H1 (cell line): ENCODE data around the gene PLA2R1. TPM values are rescaled to one million over a fixed set of nuclear protein-coding genes. Genes with fewer than 3 reads are reported as not detected.

ENCODE experiments used
- CTCF ChIA-PET: fragments of 300-600 bp; sonication (Branson Sonifier 250); formaldehyde crosslinking; loops from one replicate; lab custom pipeline; 2021; ENCODE audit not compliant: partially characterized antibody; lab: Charles Lee
- POLR2A ChIA-PET: fragments of 300-600 bp; sonication (Branson Sonifier 250); formaldehyde crosslinking; loops from one replicate; lab custom pipeline; 2021; ENCODE audit warnings: inconsistent platforms; ENCODE audit not compliant: partially characterized antibody; lab: Charles Lee
- DNase-seq, 2 experiments: peaks; one replicate each; pipeline versions ENCODE4 v3.0.0 to v3.0.0-alpha.2; 2010 to 2022; ENCODE audit warnings: low spot score in 2 of 2, low read depth in 1 of 2, mixed read lengths in 1 of 2
- FAIRE-seq: peaks from 2 replicates; lab custom pipeline; 2011; peaks lifted over from hg19 to GRCh38; lab: Jason Lieb, UNC
- H2AFZ ChIP-seq: 2 replicates; pipeline ENCODE4 v1.8.1; 2012; ENCODE audit warnings: low read length, inconsistent platforms
- H2AK5ac ChIP-seq: 2 replicates; pipeline ENCODE4 v1.6.1; 2013; ENCODE audit warnings: low read depth, low read length
- H2BK120ac ChIP-seq: replicated peaks from 2 replicates; pipeline ENCODE3; 2013; ENCODE audit warnings: low read depth, low read length, inconsistent platforms
- H2BK12ac ChIP-seq: 2 replicates; pipeline ENCODE4 v1.6.1; 2013; ENCODE audit warnings: low read depth, low read length
- H2BK15ac ChIP-seq: 2 replicates; pipeline ENCODE4 v1.6.1; 2013; ENCODE audit warnings: low read length
- H2BK20ac ChIP-seq: 2 replicates; pipeline ENCODE4 v1.6.1; 2013; ENCODE audit warnings: low read length
- H2BK5ac ChIP-seq: 2 replicates; pipeline ENCODE4 v1.6.1; 2013; ENCODE audit warnings: low read depth, low read length
- H3K14ac ChIP-seq: 2 replicates; pipeline ENCODE4 v1.6.1; 2013; ENCODE audit warnings: inconsistent platforms; ENCODE audit not compliant: insufficient read length
- H3K18ac ChIP-seq: 2 replicates; pipeline ENCODE4 v1.6.1; 2013; ENCODE audit warnings: low read length; ENCODE audit errors: extremely low read depth
- H3K23ac ChIP-seq: 2 replicates; pipeline ENCODE4 v1.6.1; 2013; ENCODE audit warnings: inconsistent platforms; ENCODE audit not compliant: insufficient read length
- H3K23me2 ChIP-seq: 2 replicates; pipeline ENCODE4 v1.6.1; 2013; ENCODE audit warnings: low read depth, low read length
- H3K27ac ChIP-seq: 2 replicates; pipeline ENCODE4 v1.6.1; 2011; ENCODE audit warnings: low read depth, low read length, inconsistent platforms
- H3K27me3 ChIP-seq, 4 experiments: replicated peaks in 1 of 4; 1 replicate in 1 of 4; 2 replicates in 3 of 4; pipeline versions ENCODE4 v1.6.1 to v1.8.1; 2011 to 2013; ENCODE audit warnings: low read length in 3 of 4, mild to moderate bottlenecking in 3 of 4, inconsistent platforms in 2 of 4, mixed read lengths in 2 of 4, moderate library complexity in 1 of 4; ENCODE audit not compliant: control insufficient read depth in 3 of 4, insufficient read depth in 3 of 4; ENCODE audit errors: extremely low read depth in 1 of 4
- H3K36me3 ChIP-seq, 4 experiments: 2 replicates each; pipeline versions ENCODE4 v1.6.1 to v1.8.1; 2011 to 2013; ENCODE audit warnings: mild to moderate bottlenecking in 4 of 4, low read length in 3 of 4, moderate library complexity in 2 of 4, control low read depth in 1 of 4, inconsistent platforms in 1 of 4; ENCODE audit not compliant: insufficient read depth in 4 of 4, control insufficient read depth in 2 of 4
- H3K4ac ChIP-seq: replicated peaks from 2 replicates; pipeline ENCODE3; 2013; ENCODE audit warnings: low read length, low read depth, mixed read lengths, inconsistent platforms; ENCODE audit not compliant: insufficient read length
- H3K4me1 ChIP-seq, 4 experiments: replicated peaks in 1 of 4; 1 replicate in 1 of 4; 2 replicates in 3 of 4; pipeline versions ENCODE4 v1.6.1 to v1.8.1; 2011 to 2013; ENCODE audit warnings: low read length in 3 of 4, inconsistent platforms in 2 of 4, mixed read lengths in 1 of 4; ENCODE audit not compliant: insufficient read depth in 4 of 4, control insufficient read depth in 3 of 4
- H3K4me2 ChIP-seq, 2 experiments: 2 replicates each; pipeline versions ENCODE4 v1.6.1 to v1.8.1; 2011 to 2013; ENCODE audit warnings: low read depth in 2 of 2, low read length in 2 of 2, control low read depth in 1 of 2, inconsistent platforms in 1 of 2, mild to moderate bottlenecking in 1 of 2; ENCODE audit not compliant: insufficient read depth in 1 of 2
- H3K4me3 ChIP-seq, 4 experiments: fragments of 200-600, 300-600 bp in 1 of 4; sonication (generic), shearing (Covaris generic), sonication (Bioruptor Twin) in 1 of 4; 2 replicates each; pipeline versions ENCODE4 v1.5.1 to v1.8.1; 2011 to 2016; ENCODE audit warnings: low read length in 4 of 4, low read depth in 3 of 4, control low read depth in 2 of 4, inconsistent platforms in 2 of 4, mild to moderate bottlenecking in 2 of 4, mixed read lengths in 1 of 4, moderate library complexity in 1 of 4; ENCODE audit not compliant: insufficient read depth in 2 of 4; ENCODE audit errors: extremely low read depth in 1 of 4
- H3K56ac ChIP-seq: replicated peaks from 2 replicates; pipeline ENCODE3; 2013; ENCODE audit warnings: low read depth, mild to moderate bottlenecking, mixed read lengths, low read length, inconsistent platforms; ENCODE audit not compliant: insufficient read length
- H3K79me1 ChIP-seq: 2 replicates; pipeline ENCODE4 v1.6.1; 2013; ENCODE audit warnings: low read depth, low read length, control low read depth
- H3K79me2 ChIP-seq, 2 experiments: 2 replicates each; pipeline versions ENCODE4 v1.6.1 to v1.8.1; 2012 to 2013; ENCODE audit warnings: low read length in 2 of 2, mild to moderate bottlenecking in 2 of 2, inconsistent platforms in 1 of 2; ENCODE audit not compliant: insufficient read depth in 2 of 2, control insufficient read depth in 1 of 2
- H3K9ac ChIP-seq, 4 experiments: replicated peaks in 1 of 4; 1 replicate in 1 of 4; 2 replicates in 3 of 4; pipeline versions ENCODE4 v1.6.1 to v1.8.1; 2011 to 2013; ENCODE audit warnings: low read depth in 3 of 4, low read length in 3 of 4, control low read depth in 2 of 4, mild to moderate bottlenecking in 2 of 4, moderate library complexity in 2 of 4, inconsistent platforms in 1 of 4; ENCODE audit errors: extremely low read depth in 1 of 4
- H3K9me3 ChIP-seq, 2 experiments: 2 replicates each; pipeline versions ENCODE4 v1.6.1 to v1.8.1; 2012 to 2013; ENCODE audit warnings: mild to moderate bottlenecking in 2 of 2, moderate library complexity in 2 of 2, control low read depth in 1 of 2, inconsistent platforms in 1 of 2, low read depth in 1 of 2, low read length in 1 of 2, mixed read lengths in 1 of 2; ENCODE audit not compliant: insufficient read depth in 2 of 2
- H4K20me1 ChIP-seq, 2 experiments: replicated peaks in 1 of 2; 2 replicates each; pipeline versions ENCODE3 to v1.8.1; 2011 to 2013; ENCODE audit warnings: inconsistent platforms in 2 of 2, low read length in 2 of 2, mild to moderate bottlenecking in 1 of 2; ENCODE audit not compliant: insufficient read depth in 2 of 2, control insufficient read depth in 1 of 2
- H4K5ac ChIP-seq: 2 replicates; pipeline ENCODE4 v1.6.1; 2013; ENCODE audit warnings: low read length, low read depth, mixed read lengths, inconsistent platforms; ENCODE audit not compliant: insufficient read length
- H4K8ac ChIP-seq: 2 replicates; pipeline ENCODE4 v1.8.0; 2013; ENCODE audit warnings: mild to moderate bottlenecking, moderate library complexity, low read length, inconsistent platforms; ENCODE audit not compliant: insufficient read depth; ENCODE audit errors: extremely low read depth
- H4K91ac ChIP-seq: replicated peaks from 2 replicates; pipeline ENCODE3; 2013; ENCODE audit warnings: low read length, mixed read lengths, inconsistent platforms; ENCODE audit not compliant: insufficient read length
- JUN ChIP-seq: IDR thresholded peaks from 2 replicates; pipeline ENCODE4 v1.6.1; 2011; ENCODE audit warnings: low read depth, mild to moderate bottlenecking, improper control_type of control experiment, low read length
- KDM5A ChIP-seq: fragments of 200-600 bp; IDR thresholded peaks from 2 replicates; pipeline ENCODE4 v1.7.1; 2012; ENCODE audit warnings: mild to moderate bottlenecking, low read length, inconsistent platforms, mixed read lengths
- SRF ChIP-seq: IDR thresholded peaks from 2 replicates; pipeline ENCODE4 v1.6.1; 2011; ENCODE audit warnings: mild to moderate bottlenecking, low read depth, low read length, moderate library complexity
- TCF12 ChIP-seq: IDR thresholded peaks from 2 replicates; pipeline ENCODE4 v1.6.1; 2011; ENCODE audit warnings: low read depth, mild to moderate bottlenecking, low read length
- TEAD4 ChIP-seq: IDR thresholded peaks from 2 replicates; pipeline ENCODE4 v1.6.1; 2012; ENCODE audit warnings: low read depth, low read length, inconsistent platforms, mixed read lengths
- WGBS, 2 experiments: shearing (Covaris generic) in 1 of 2; methylation state at CpG; one replicate each; pipeline versions ENCODE4 v1.1.6 to v1.1.7; 2013 to 2015; ENCODE audit warnings: low lambda C conversion rate in 2 of 2, mixed read lengths in 2 of 2, inconsistent platforms in 1 of 2, low coverage in 1 of 2, missing lambda C conversion rate in 1 of 2; ENCODE audit not compliant: insufficient replicate concordance in 2 of 2, insufficient coverage in 1 of 2, insufficient read length in 1 of 2; ENCODE audit errors: extremely low coverage in 1 of 2, missing lambda C conversion rate in 1 of 2; 5-methylcytosine and 5-hydroxymethylcytosine counted together
- polyA plus RNA-seq, 7 experiments: library from polyadenylated mRNA; depleted of rRNA in 3 of 7; stranded (reverse) in 5 of 7; unstranded in 2 of 7; fragments of >200 nt in 5 of 7; fragments of 200-250 nt in 2 of 7; gene quantifications; 1 replicate in 5 of 7; 2 replicates in 1 of 7; 4 replicates in 1 of 7; pipeline versions ENCODE4 v1.2.1 to v1.2.3, GENCODE V29; 2011 to 2013; ENCODE audit warnings: missing spikeins in 2 of 7, mixed read lengths in 2 of 7
- total RNA-seq: library from RNA; stranded (reverse); fragmentation: NEBNext Ultra II Directional; extraction: Animal tissue kit (Norgen Biotek cat#: 25700); gene quantifications from 2 replicates; pipeline ENCODE4 v1.2.1, GENCODE V29; 2021
- TF ChIP-seq, protein P1 (sequence below): IDR thresholded peaks from 2 replicates; pipeline ENCODE4 v1.6.1; 2011; ENCODE audit warnings: low read length, improper control_type of control experiment

PLA2R1 gene
- total and polyA plus RNA-seq, 2 of the 8 experiments (the other 6 are each of a cell fraction or from before 2014, with no cell fraction given): 0.65 to 1.5 TPM

DNA sequence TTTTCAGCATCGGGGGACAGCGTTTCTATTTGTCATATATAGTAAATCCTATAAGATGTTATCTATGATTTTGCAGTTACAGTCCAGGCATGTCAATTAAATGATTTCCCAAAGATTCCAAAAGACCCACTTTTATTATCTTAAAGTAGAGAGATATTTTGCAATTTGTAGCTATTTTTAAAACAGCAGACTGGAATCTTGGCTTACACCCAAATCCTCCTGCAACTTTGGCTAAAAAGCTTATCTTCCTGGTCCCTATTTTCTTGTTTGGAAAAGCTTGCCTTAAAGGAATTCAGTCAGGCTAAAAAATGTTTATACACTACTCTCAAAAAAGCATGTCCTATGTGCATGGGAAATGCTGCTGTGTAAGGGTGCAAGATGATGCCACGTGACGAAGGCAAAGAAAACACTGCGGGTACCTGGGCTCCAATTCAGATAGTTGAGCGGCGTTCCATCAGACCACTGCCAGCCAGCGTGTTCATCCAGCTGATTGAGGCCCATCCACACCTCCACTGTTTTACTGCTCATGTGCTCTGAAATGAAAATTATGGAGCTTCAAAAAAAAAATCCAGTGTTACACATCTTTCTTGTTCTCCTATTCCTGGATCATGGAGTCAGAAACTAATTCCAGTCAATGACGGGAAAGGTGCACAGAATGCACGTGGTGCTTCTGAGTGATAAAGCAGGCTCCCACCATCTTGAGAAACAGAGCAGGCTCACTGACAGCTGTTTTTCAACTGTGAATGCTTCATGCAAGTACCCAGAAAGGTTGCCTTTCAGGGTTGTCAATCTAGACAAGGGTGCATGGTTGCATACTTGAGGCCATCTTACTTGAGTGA, 33.8 kb downstream of the PLA2R1 start:
- no peak overlapping the region for H3K27ac ChIP-seq
- no peak overlapping the region for H2BK120ac ChIP-seq
- H3K23ac ChIP-seq: no peak overlapping the region
- H3K36me3 ChIP-seq: no peaks in the 10 kb centered on the region
- no peak for FAIRE-seq
- no peak for TF ChIP-seq KDM5A
- TF ChIP-seq, protein P1, sequence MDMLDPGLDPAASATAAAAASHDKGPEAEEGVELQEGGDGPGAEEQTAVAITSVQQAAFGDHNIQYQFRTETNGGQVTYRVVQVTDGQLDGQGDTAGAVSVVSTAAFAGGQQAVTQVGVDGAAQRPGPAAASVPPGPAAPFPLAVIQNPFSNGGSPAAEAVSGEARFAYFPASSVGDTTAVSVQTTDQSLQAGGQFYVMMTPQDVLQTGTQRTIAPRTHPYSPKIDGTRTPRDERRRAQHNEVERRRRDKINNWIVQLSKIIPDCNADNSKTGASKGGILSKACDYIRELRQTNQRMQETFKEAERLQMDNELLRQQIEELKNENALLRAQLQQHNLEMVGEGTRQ: no peak
- no peak for TF ChIP-seq TEAD4
- no peak for TF ChIP-seq JUN
- TF ChIP-seq SRF: no peak
- TF ChIP-seq TCF12: no peak
- H2BK5ac ChIP-seq: no peak overlapping the region
- CTCF ChIA-PET: interaction anchor here (0.8 to 1.0 kb wide), 2 partner anchors 17 to 933 kb away, joined by 3 read pairs; no protein-coding TSS in a partner anchor
- H4K5ac ChIP-seq: no peak overlapping the region
- H2AK5ac ChIP-seq: no peak overlapping the region
- H3K18ac ChIP-seq: no peak overlapping the region
- H4K8ac ChIP-seq: no peak overlapping the region; the same call in 1 of the 2 replicates
- no peaks in the 10 kb centered on the region for H4K20me1 ChIP-seq
- no peak overlapping the region for H2BK20ac ChIP-seq
- no peak overlapping the region for H2BK12ac ChIP-seq
- no peaks in the 10 kb centered on the region for H3K9me3 ChIP-seq
- H3K4me3 ChIP-seq: no peak overlapping the region
- no peak overlapping the region for H3K14ac ChIP-seq
- no peak overlapping the region for H3K4ac ChIP-seq
- no peak overlapping the region for H3K4me2 ChIP-seq
- WGBS, 2 experiments: 85% methylated on average over 10 of the region's 10 CpGs; no CpG with 5 or more reads in 1 of the 2 experiments
- no peak overlapping the region for H3K9ac ChIP-seq
- H4K91ac ChIP-seq: no peak overlapping the region
- no peaks in the 10 kb centered on the region; a peak in 1 of 7 replicates for H3K4me1 ChIP-seq
- no peaks in the 10 kb centered on the region for H3K79me2 ChIP-seq
- DNase-seq: no peak
- H3K56ac ChIP-seq: no peak overlapping the region
- no peak overlapping the region for H2BK15ac ChIP-seq
- POLR2A ChIA-PET: no interaction called here
- no peaks in the 10 kb centered on the region for H3K79me1 ChIP-seq
- H3K23me2 ChIP-seq: no peaks in the 10 kb centered on the region; the same call in 1 of the 2 replicates
- no peaks in the 10 kb centered on the region for H3K27me3 ChIP-seq
- no peak overlapping the region for H2AFZ ChIP-seq
